Upper lobe of left lung (tissue), 6 donors: ENCODE results near the gene RHOG. TPM values are rescaled to one million over a fixed set of nuclear protein-coding genes. Genes with fewer than 3 reads are reported as not detected.
A peak's percentile ranks its signal among the peaks of the same experiment; 100 is the strongest.

ENCODE experiments used
- ATAC-seq, 2 donors: fragments of 200-7000 bp; cut with Tn5 transposase; one replicate each; pipeline ENCODE4 v1.9.1; 2022; ENCODE audit warnings: mild to moderate bottlenecking in 2 of 2, moderate library complexity in 2 of 2; ENCODE audit not compliant: low FRiP score in 2 of 2
- DNase-seq, 2 donors: peaks; one replicate each; pipeline ENCODE4 v3.0.0-alpha.2; 2019 to 2020
- H3K27ac ChIP-seq, 4 donors: fragments of 200-600 bp; sonication (generic); one replicate each; pipeline ENCODE4 v1.5.1; 2016 to 2019
- H3K27me3 ChIP-seq, 4 donors: fragments of 200-600 bp; sonication (generic); one replicate each; pipeline ENCODE4 v1.5.1; 2017 to 2019
- H3K36me3 ChIP-seq, 4 donors: fragments of 200-600 bp; sonication (generic); one replicate each; pipeline ENCODE4 v1.5.1; 2016 to 2019
- H3K4me1 ChIP-seq, 4 donors: fragments of 200-600 bp; sonication (generic); one replicate each; pipeline ENCODE4 v1.5.1; 2018 to 2019
- H3K4me3 ChIP-seq, 4 donors: fragments of 200-600 bp; sonication (generic); one replicate each; pipeline ENCODE4 v1.5.1; 2017 to 2019; ENCODE audit warnings: mild to moderate bottlenecking in 2 of 4, moderate library complexity in 1 of 4
- H3K9me3 ChIP-seq, 4 donors: fragments of 200-600 bp; sonication (generic); one replicate each; pipeline ENCODE4 v1.5.1; 2018 to 2019
- EP300 ChIP-seq, 4 donors: sonication (generic); formaldehyde crosslinking; IDR thresholded peaks; one replicate each; pipeline ENCODE4 v1.5.1; 2017; ENCODE audit warnings: antibody characterized with exemption in 4 of 4, control low read depth in 2 of 4
- POLR2A ChIP-seq, 4 donors: fragments of 450-650 bp; IDR thresholded peaks; one replicate each; pipeline ENCODE4 v1.5.1; 2016 to 2017; ENCODE audit warnings: antibody characterized with exemption in 4 of 4, mild to moderate bottlenecking in 2 of 4
- POLR2AphosphoS5 ChIP-seq, 2 donors: sonication (generic); formaldehyde crosslinking; IDR thresholded peaks; one replicate each; pipeline ENCODE4 v1.5.1; 2017; ENCODE audit warnings: antibody characterized with exemption in 2 of 2
- WGBS, 2 donors: methylation state at CpG; one replicate each; pipeline ENCODE4 v1.1.5; 2017 to 2018; 5-methylcytosine and 5-hydroxymethylcytosine counted together
- total RNA-seq, 6 donors: library from RNA; depleted of rRNA in 4 of 6; stranded (reverse); fragments of >200 nt in 4 of 6; gene quantifications; one replicate each; pipeline versions ENCODE4 v1.1.0 to v1.2.1, GENCODE V29; 2016 to 2021
- TF ChIP-seq, protein P1 (sequence below), 6 experiments: fragments of 450-650 bp in 4 of 6; fragments of 200-600 bp in 2 of 6; sonication (generic) in 2 of 6; IDR thresholded peaks; one replicate each; pipeline ENCODE4 v1.5.1; 2016 to 2019; ENCODE audit warnings: antibody characterized with exemption in 6 of 6
- donor health status: DM: no; HTN: no; CAD: no; lungs with moderate emphysema.
- donor health status: DM: no; HTN: yes; CAD: no; lungs with severe emphysema.

Gene RHOG
- total RNA-seq, 6 donors from 2014 or later: 67.0 to 137 (median 85.1) TPM

DNA sequence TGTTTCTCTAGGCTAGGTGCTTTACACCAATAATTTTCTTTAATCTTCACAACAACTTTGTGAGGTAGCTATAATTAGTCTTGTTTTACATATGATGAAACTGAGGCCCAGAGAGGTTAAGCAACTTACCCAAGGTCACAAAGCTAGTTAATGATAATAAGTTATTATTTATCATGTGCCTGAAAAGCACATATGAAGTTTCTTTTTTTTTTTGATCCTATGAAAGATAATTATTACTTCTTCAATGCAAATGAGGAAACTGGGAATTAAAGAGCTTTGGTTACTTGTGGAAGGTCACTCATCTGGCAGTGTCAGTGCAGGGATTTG is 37.5 kb upstream of the RHOG start:
- H3K27ac ChIP-seq: peak overlapping the region in 1 of 4 donors; percentile 0
- H3K9me3 ChIP-seq: no peaks in the 10 kb centered on the region
- H3K4me3 ChIP-seq: no peak overlapping the region
- no peaks in the 10 kb centered on the region for H3K27me3 ChIP-seq
- H3K36me3 ChIP-seq: no peaks in the 10 kb centered on the region
- H3K4me1 ChIP-seq: peaks cover 25 to 45% (median 31%) of the 10 kb centered on the region in 4 donors
- no peak for ATAC-seq
- no peak for DNase-seq
- TF ChIP-seq, protein P1, sequence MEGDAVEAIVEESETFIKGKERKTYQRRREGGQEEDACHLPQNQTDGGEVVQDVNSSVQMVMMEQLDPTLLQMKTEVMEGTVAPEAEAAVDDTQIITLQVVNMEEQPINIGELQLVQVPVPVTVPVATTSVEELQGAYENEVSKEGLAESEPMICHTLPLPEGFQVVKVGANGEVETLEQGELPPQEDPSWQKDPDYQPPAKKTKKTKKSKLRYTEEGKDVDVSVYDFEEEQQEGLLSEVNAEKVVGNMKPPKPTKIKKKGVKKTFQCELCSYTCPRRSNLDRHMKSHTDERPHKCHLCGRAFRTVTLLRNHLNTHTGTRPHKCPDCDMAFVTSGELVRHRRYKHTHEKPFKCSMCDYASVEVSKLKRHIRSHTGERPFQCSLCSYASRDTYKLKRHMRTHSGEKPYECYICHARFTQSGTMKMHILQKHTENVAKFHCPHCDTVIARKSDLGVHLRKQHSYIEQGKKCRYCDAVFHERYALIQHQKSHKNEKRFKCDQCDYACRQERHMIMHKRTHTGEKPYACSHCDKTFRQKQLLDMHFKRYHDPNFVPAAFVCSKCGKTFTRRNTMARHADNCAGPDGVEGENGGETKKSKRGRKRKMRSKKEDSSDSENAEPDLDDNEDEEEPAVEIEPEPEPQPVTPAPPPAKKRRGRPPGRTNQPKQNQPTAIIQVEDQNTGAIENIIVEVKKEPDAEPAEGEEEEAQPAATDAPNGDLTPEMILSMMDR (IDR thresholded peaks at IDR 0.05): no peak
- TF ChIP-seq POLR2AphosphoS5 (IDR thresholded peaks at IDR 0.05) (no peak), EP300 (IDR thresholded peaks at IDR 0.05) (no peak), POLR2A (IDR thresholded peaks at IDR 0.05) (no peak)

DNA sequence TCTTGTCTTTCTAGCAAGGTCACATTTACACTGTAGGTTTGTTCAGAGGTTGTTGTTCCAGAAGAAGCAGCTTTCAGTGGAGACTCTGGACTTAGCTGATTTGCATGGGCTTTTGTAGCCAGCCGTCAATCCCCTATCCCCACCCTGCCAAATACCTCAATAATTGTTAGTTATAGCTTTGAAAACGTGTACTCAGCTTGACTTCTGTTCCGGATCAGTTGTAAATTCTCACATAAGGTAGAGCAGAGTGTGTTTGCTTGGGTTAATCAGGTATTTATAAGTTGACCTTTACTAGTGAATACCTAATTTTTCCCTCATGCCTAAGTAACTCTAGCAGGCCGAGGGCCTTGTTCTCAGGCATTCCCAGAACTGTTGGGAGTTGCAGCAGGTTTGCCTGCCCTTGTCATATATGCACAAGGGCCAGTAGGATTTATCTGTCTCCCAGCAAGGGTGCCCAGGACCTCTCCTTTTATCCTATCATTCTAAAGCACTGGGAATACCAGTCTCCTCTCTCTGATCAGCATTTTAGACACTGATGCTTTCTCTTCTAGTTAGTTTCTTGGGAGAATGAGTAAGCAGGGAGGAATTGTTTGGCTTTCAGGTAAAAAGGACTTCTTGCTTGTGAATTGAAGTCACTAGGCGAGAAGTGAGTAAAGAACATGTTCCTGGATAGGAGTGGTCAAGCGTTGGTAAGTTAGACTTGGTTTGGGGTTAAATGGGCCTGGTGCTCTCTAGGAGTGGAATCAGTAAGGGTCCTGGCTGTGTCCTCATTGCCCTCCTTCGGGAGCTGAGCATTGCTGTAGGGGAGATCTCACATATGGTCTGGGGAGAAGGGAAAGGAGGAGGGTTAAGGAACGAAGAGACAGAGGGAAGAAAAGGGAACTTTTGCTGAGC is 36.9 kb upstream of the RHOG start:
- Histone ChIP-seq H3K27ac (peak overlapping the region in 2 of 4 donors; percentile 0 to 15), H3K27me3 (no peaks in the 10 kb centered on the region), H3K36me3 (no peaks in the 10 kb centered on the region), H3K4me3 (no peak overlapping the region), H3K4me1 (peaks cover 25 to 45% (median 31%) of the 10 kb centered on the region in 4 donors), H3K9me3 (no peaks in the 10 kb centered on the region)
- peak in 1 of 2 donors; percentile 20 for ATAC-seq
- WGBS, 2 donors: 76 to 79% methylated on average over 8 of the region's 8 CpGs
- TF ChIP-seq, protein P1 (IDR thresholded peaks at IDR 0.05): no peak
- no peak for TF ChIP-seq POLR2A (IDR thresholded peaks at IDR 0.05)
- no peak for DNase-seq

DNA sequence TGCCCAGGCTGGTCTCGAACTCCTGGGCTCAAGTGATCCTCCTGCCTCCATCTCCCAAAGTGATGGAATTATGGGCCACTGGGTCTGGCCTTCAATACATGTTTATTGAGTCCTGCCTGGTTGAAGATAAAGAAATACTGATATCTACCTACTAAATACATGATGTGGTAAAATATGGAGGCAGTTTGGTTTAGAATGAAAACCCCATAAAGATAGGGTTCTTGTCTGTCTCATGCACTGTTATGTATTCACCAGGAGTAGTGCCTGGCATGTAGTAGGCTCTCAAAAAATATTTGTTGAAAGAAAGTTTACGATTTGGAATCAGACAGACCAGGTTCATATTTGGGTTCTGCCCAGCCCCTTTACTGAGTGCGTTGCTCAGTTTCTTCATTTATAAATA is 35.9 kb upstream of the RHOG start:
- 84 to 90% methylated on average over 3 of the region's 3 CpGs for WGBS, 2 donors
- no peak for TF ChIP-seq POLR2AphosphoS5 (IDR thresholded peaks at IDR 0.05)
- TF ChIP-seq, protein P1 (IDR thresholded peaks at IDR 0.05): no peak
- TF ChIP-seq EP300 (IDR thresholded peaks at IDR 0.05): no peak
- TF ChIP-seq POLR2A (IDR thresholded peaks at IDR 0.05): no peak
- Histone ChIP-seq H3K27ac (no peak overlapping the region), H3K36me3 (no peaks in the 10 kb centered on the region), H3K27me3 (no peaks in the 10 kb centered on the region), H3K9me3 (no peaks in the 10 kb centered on the region), H3K4me1 (peaks cover 25 to 44% (median 33%) of the 10 kb centered on the region in 4 donors), H3K4me3 (no peak overlapping the region)
- no peak for ATAC-seq
- DNase-seq: no peak

DNA sequence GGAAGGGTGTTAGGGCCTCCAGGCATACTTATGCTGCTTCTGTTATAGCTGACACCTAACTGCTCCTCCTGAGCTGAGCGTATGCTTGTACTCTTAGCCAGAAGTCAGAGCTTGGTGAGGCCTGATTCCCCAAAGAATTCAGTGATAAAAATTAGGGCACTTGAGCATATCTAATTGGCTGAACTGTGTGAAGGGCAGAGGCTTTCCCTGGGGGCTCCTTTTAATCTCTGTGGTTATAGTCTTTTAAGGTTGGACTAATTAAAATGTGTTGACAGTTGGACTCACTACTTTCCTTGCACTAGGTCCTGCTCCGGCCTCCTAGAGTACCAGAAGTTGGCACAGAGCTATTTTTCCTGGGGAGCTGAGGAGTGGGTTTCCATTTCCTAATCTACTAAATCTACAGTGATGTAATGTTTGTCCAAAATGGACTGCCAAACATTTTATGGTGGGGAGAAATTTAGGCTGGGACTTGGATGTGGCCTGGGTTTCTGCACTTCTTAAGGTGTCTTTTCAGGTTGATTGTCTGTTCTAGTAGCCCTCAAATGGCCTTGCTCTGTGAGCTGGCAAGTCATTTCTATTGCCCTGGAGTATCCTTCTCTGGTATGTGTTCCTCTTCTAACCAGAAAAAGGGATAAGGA is 33.1 kb upstream of the RHOG start:
- ATAC-seq: no peak

More for the DNA sequence above, 33.1 kb upstream of the RHOG start:
- no peak overlapping the region for H3K4me3 ChIP-seq
- no peaks in the 10 kb centered on the region for H3K36me3 ChIP-seq
- H3K9me3 ChIP-seq: no peaks in the 10 kb centered on the region
- H3K27me3 ChIP-seq: no peaks in the 10 kb centered on the region
- 92 to 94% methylated on average over 2 of the region's 2 CpGs for WGBS, 2 donors
- TF ChIP-seq EP300 (IDR thresholded peaks at IDR 0.05) (no peak), POLR2AphosphoS5 (IDR thresholded peaks at IDR 0.05) (no peak), POLR2A (IDR thresholded peaks at IDR 0.05) (no peak)
- TF ChIP-seq, protein P1 (IDR thresholded peaks at IDR 0.05): no peak
- no peak for DNase-seq
- H3K4me1 ChIP-seq: peaks cover 5 to 24% (median 12%) of the 10 kb centered on the region in 4 donors
- H3K27ac ChIP-seq: no peak overlapping the region
